ENCODE data around the gene CHST11. TPM values are rescaled to one million over a fixed set of nuclear protein-coding genes. Genes with fewer than 3 reads are reported as not detected.
"Not testable (repeated sequence)": the region's sequence is repeated elsewhere in the genome, so short reads cannot be mapped to it uniquely, and the experiment has no call there.

Gene CHST11
- total RNA-seq, 1 donor from 2014 or later: 44.3 TPM

GRCh38 chr12:104520242-104520900 lies 63.6 kb downstream of the CHST11 start:
- TF ChIP-seq CTCF (conservative IDR thresholded peaks at IDR 0.05; ENCODE audit: low read depth, low read length): no peak
- DNase-seq (ENCODE audit: low read depth): no peak
- no peak overlapping the region for H3K4me3 ChIP-seq (ENCODE audit: low read depth, low read length)

GRCh38 chr12:104521731-104522130 lies 65.0 kb downstream of the CHST11 start:
- TF ChIP-seq CTCF (conservative IDR thresholded peaks at IDR 0.05; ENCODE audit: low read depth, low read length): no peak
- DNase-seq (ENCODE audit: low read depth): no peak
- H3K4me3 ChIP-seq (ENCODE audit: low read depth, low read length): no peak overlapping the region

GRCh38 chr12:104522985-104523722 lies 66.4 kb downstream of the CHST11 start:
- no peak for DNase-seq (ENCODE audit: low read depth)
- no peak overlapping the region for H3K4me3 ChIP-seq (ENCODE audit: low read depth, low read length)
- TF ChIP-seq CTCF (conservative IDR thresholded peaks at IDR 0.05; ENCODE audit: low read depth, low read length): no peak

GRCh38 chr12:104524034-104524832 lies 67.5 kb downstream of the CHST11 start:
- no peak for DNase-seq (ENCODE audit: low read depth)
- TF ChIP-seq CTCF (conservative IDR thresholded peaks at IDR 0.05; ENCODE audit: low read depth, low read length): no peak
- no peak overlapping the region for H3K4me3 ChIP-seq (ENCODE audit: low read depth, low read length)

- no peak overlapping the region for H3K4me3 ChIP-seq (ENCODE audit: low read depth, low read length)
- no peak for DNase-seq (ENCODE audit: low read depth)
- no peak for TF ChIP-seq CTCF (conservative IDR thresholded peaks at IDR 0.05; ENCODE audit: low read depth, low read length)
Observed at GRCh38 chr12:104526320-104526719, 69.6 kb downstream of the CHST11 start.

GRCh38 chr12:104526751-104527150 lies 70.0 kb downstream of the CHST11 start:
- TF ChIP-seq CTCF (conservative IDR thresholded peaks at IDR 0.05; ENCODE audit: low read depth, low read length): no peak
- DNase-seq (ENCODE audit: low read depth): no peak
- H3K4me3 ChIP-seq (ENCODE audit: low read depth, low read length): no peak overlapping the region

GRCh38 chr12:104527653-104528052 lies 70.9 kb downstream of the CHST11 start:
- H3K4me3 ChIP-seq (ENCODE audit: low read depth, low read length); DNase-seq (ENCODE audit: low read depth): not testable (repeated sequence)
